ENCODE results near the gene OSBPL2.

DNA sequence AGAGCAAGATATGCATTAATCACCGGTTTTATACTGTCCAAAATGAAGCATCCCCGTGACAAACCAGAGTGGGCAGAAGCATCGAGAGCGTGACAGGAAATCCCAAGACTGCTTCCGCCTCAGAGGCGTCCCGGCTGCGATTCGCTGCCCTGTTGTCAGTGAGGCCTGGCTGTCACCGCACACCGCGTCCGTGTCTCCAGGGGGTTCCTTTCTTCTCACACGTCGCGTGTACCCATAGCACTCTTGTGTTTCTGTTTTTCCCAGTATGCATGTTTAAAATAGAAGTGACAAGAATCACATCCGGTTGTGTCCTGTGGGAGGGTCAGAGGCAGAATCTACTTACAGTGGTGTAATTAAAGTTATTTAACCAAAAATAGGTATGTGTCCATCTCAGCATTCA, 56.2 kb downstream of the OSBPL2 start:
- no peak for TF ChIP-seq EZH2 (IDR thresholded peaks at IDR 0.05; ENCODE audit: insufficient read depth, poor library complexity, severe bottlenecking)
- TF ChIP-seq EZH2phosphoT487 (IDR thresholded peaks at IDR 0.05; ENCODE audit: insufficient read depth, low read depth): no peak
